PFSK-1 (cell line): ENCODE data around the gene NAPSA.

Experiments
- FOXP2 ChIP-seq: optimal IDR thresholded peaks from 2 replicates; pipeline ENCODE3; 2011; ENCODE audit warnings: borderline replicate concordance, control low read depth, inconsistent platforms; ENCODE audit not compliant: insufficient read depth; ENCODE audit errors: extremely low read length, extremely low read depth
- POLR2AphosphoS5 ChIP-seq: IDR thresholded peaks from 2 replicates; pipeline ENCODE4 v1.6.1; 2012; ENCODE audit warnings: low read depth, mild to moderate bottlenecking, control low read depth, low read length, moderate library complexity
- REST ChIP-seq, 2 experiments: IDR thresholded peaks; 2 replicates each; pipeline versions ENCODE4 v1.6.1 to v1.8.0; 2011 to 2012; ENCODE audit warnings: low read depth in 2 of 2, low read length in 2 of 2, control low read depth in 1 of 2, inconsistent platforms in 1 of 2, mild to moderate bottlenecking in 1 of 2, moderate library complexity in 1 of 2; ENCODE audit not compliant: insufficient read depth in 1 of 2
- SIN3A ChIP-seq: IDR thresholded peaks from 2 replicates; pipeline ENCODE4 v1.6.1; 2012; ENCODE audit warnings: mild to moderate bottlenecking, low read length, moderate library complexity, borderline replicate concordance; ENCODE audit not compliant: insufficient read depth
- TAF1 ChIP-seq: IDR thresholded peaks from 2 replicates; pipeline ENCODE4 v1.6.1; 2012; ENCODE audit warnings: low read length, control low read depth, borderline replicate concordance; ENCODE audit not compliant: insufficient read depth

NAPSA gene

GRCh38 chr19:50361290-50362029 lies 4.0 kb downstream of the NAPSA start:
- TF ChIP-seq REST (IDR thresholded peaks at IDR 0.05; ENCODE audit: insufficient read depth in 1 of 2, low read depth in 2 of 2, low read length in 2 of 2) (no peak), TAF1 (no peak), SIN3A (no peak), FOXP2 (no peak), POLR2AphosphoS5 (no peak)

GRCh38 chr19:50359328-50359818 lies 6.1 kb downstream of the NAPSA start:
- TF ChIP-seq SIN3A (no peak), REST (IDR thresholded peaks at IDR 0.05; ENCODE audit: insufficient read depth in 1 of 2, low read depth in 2 of 2, low read length in 2 of 2) (no peak), FOXP2 (no peak), POLR2AphosphoS5 (no peak), TAF1 (no peak)

GRCh38 chr19:50358483-50359327 lies 6.7 kb downstream of the NAPSA start:
- no peak for TF ChIP-seq FOXP2
- no peak for TF ChIP-seq TAF1
- no peak for TF ChIP-seq REST (IDR thresholded peaks at IDR 0.05; ENCODE audit: insufficient read depth in 1 of 2, low read depth in 2 of 2, low read length in 2 of 2)
- no peak for TF ChIP-seq SIN3A
- TF ChIP-seq POLR2AphosphoS5 = no peak

GRCh38 chr19:50357178-50358100 lies 8.0 kb downstream of the NAPSA start:
- no peak for TF ChIP-seq REST (IDR thresholded peaks at IDR 0.05; ENCODE audit: insufficient read depth in 1 of 2, low read depth in 2 of 2, low read length in 2 of 2)
- no peak for TF ChIP-seq FOXP2
- TF ChIP-seq SIN3A = no peak
- TF ChIP-seq TAF1 = no peak
- no peak for TF ChIP-seq POLR2AphosphoS5
